ENCODE results near the gene CDADC1. TPM values are rescaled to one million over a fixed set of nuclear protein-coding genes. Genes with fewer than 3 reads are reported as not detected.

The CDADC1 gene
- total RNA-seq, 5 donors from 2014 or later (not counting 1 experiment from before 2014, with no cell fraction given) = 8.6 to 16.1 (median 12.5) TPM

- peaks cover 3% of the 10 kb centered on the region for H3K36me3 Mint-ChIP-seq
- peak within 1 kb of the TSS; percentile 65 to 79 (median 67) for H3K4me3 Mint-ChIP-seq
- peaks cover 54 to 58% of the 10 kb centered on the region in 2 donors for H3K27me3 Mint-ChIP-seq
- DNase-seq (peak in 28 of 35 experiments; percentile 7 to 57 (median 28)), ATAC-seq (replicated peaks in 1 of 4) (peak; percentile 68 to 81 (median 72))
- Histone ChIP-seq H3K4me1 (ENCODE audit: control insufficient read depth in 1 of 2, extremely low read depth in 1 of 2, insufficient read depth in 2 of 2, low read length in 2 of 2) (peaks cover 0 to 18% of the 10 kb centered on the region in 2 experiments), H3K36me3 (ENCODE audit: control insufficient read depth in 2 of 2, extremely low read depth in 1 of 2, insufficient read depth in 1 of 2, low read length in 1 of 2) (no peaks in the 10 kb centered on the region), H3K9me3 (no peaks in the 10 kb centered on the region), H3K27ac (ENCODE audit: low read length) (no peak within 1 kb of the TSS), H3K4me3 (ENCODE audit: control insufficient read depth in 1 of 2, extremely low read depth in 1 of 2, low read length in 1 of 2) (peak within 1 kb of the TSS; percentile 31 to 55), H3K27me3 (replicated peaks in 1 of 2; ENCODE audit: control insufficient read depth in 2 of 2, extremely low read depth in 1 of 2, insufficient read depth in 2 of 2, low read length in 1 of 2) (peaks cover 2 to 56% of the 10 kb centered on the region in 2 experiments)
- peaks cover 3 to 21% (median 17%) of the 10 kb centered on the region in 3 donors for H3K4me1 Mint-ChIP-seq
- H3K9me3 Mint-ChIP-seq = no peaks in the 10 kb centered on the region
- CTCF ChIA-PET = interaction anchor here in 1 of 2 donors (0.6 kb wide), 1 partner anchor 54 kb away, joined by 6 read pairs; no protein-coding TSS in a partner anchor
- H3K27ac Mint-ChIP-seq = no peak within 1 kb of the TSS
- POLR2A ChIA-PET = no interaction called here
- WGBS (ENCODE audit: insufficient coverage) = 6% methylated on average over 111 of the region's 111 CpGs
Measured at GRCh38 chr13:49220036-49220855, 27.5 kb upstream of the CDADC1 start, which contains the start of gene MLNR. Gene MLNR (plus strand): TSS chr13:49220338. CDS start chr13:49220338, 0 bp downstream.

DNA sequence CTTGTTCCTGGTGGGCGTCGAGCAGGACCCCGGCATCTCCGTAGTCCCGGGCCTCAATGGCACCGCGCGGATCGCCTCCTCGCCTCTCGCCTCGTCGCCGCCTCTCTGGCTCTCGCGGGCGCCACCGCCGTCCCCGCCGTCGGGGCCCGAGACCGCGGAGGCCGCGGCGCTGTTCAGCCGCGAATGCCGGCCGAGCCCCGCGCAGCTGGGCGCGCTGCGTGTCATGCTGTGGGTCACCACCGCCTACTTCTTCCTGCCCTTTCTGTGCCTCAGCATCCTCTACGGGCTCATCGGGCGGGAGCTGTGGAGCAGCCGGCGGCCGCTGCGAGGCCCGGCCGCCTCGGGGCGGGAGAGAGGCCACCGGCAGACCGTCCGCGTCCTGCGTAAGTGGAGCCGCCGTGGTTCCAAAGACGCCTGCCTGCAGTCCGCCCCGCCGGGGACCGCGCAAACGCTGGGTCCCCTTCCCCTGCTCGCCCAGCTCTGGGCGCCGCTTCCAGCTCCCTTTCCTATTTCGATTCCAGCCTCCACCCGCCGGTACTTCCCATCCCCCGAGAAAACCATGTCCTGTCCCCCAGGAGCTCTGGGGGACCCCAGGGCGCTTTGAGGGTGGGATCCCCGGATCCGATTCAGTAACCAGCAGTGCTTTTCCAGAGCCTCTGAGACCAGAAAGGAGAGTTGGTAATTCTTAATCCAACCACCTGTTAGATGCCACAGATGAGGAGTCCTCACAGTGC is 26.7 kb upstream of the CDADC1 start:
- ChIA-PET POLR2A (no interaction called here), CTCF (no interaction called here)
- H3K36me3 ChIP-seq (ENCODE audit: control insufficient read depth in 2 of 2, extremely low read depth in 1 of 2, insufficient read depth in 1 of 2, low read length in 1 of 2) = no peaks in the 10 kb centered on the region
- Mint-ChIP-seq H3K9me3 (no peaks in the 10 kb centered on the region), H3K27ac (no peak overlapping the region), H3K27me3 (peaks cover 54 to 63% of the 10 kb centered on the region in 2 donors), H3K4me1 (peaks cover 2 to 20% (median 15%) of the 10 kb centered on the region in 3 donors), H3K4me3 (peak overlapping the region; percentile 56 to 79 (median 67)), H3K36me3 (peaks cover 3% of the 10 kb centered on the region)
- H3K27me3 ChIP-seq (replicated peaks in 1 of 2; ENCODE audit: control insufficient read depth in 2 of 2, extremely low read depth in 1 of 2, insufficient read depth in 2 of 2, low read length in 1 of 2) = peaks cover 2 to 56% of the 10 kb centered on the region in 2 experiments
- H3K27ac ChIP-seq (ENCODE audit: low read length) = no peak overlapping the region
- H3K4me3 ChIP-seq (ENCODE audit: control insufficient read depth in 1 of 2, extremely low read depth in 1 of 2, low read length in 1 of 2) = peak overlapping the region in 1 of 2 donors; percentile 55
- peaks cover 0 to 17% of the 10 kb centered on the region in 2 experiments for H3K4me1 ChIP-seq (ENCODE audit: control insufficient read depth in 1 of 2, extremely low read depth in 1 of 2, insufficient read depth in 2 of 2, low read length in 2 of 2)
- no peaks in the 10 kb centered on the region for H3K9me3 ChIP-seq
- peak in 3 of 4 experiments; percentile 8 to 37 (median 9) for ATAC-seq (replicated peaks in 1 of 4)
- DNase-seq = no peak
- WGBS (ENCODE audit: insufficient coverage) = 11% methylated on average over 73 of the region's 73 CpGs

GRCh38 chr13:49221590-49221965 is 26.1 kb upstream of the CDADC1 start:
- peaks cover 2 to 54% of the 10 kb centered on the region in 2 experiments for H3K27me3 ChIP-seq (replicated peaks in 1 of 2; ENCODE audit: control insufficient read depth in 2 of 2, extremely low read depth in 1 of 2, insufficient read depth in 2 of 2, low read length in 1 of 2)
- 88% methylated on average over 1 of the region's 4 CpGs for WGBS (ENCODE audit: insufficient coverage)

DNA sequence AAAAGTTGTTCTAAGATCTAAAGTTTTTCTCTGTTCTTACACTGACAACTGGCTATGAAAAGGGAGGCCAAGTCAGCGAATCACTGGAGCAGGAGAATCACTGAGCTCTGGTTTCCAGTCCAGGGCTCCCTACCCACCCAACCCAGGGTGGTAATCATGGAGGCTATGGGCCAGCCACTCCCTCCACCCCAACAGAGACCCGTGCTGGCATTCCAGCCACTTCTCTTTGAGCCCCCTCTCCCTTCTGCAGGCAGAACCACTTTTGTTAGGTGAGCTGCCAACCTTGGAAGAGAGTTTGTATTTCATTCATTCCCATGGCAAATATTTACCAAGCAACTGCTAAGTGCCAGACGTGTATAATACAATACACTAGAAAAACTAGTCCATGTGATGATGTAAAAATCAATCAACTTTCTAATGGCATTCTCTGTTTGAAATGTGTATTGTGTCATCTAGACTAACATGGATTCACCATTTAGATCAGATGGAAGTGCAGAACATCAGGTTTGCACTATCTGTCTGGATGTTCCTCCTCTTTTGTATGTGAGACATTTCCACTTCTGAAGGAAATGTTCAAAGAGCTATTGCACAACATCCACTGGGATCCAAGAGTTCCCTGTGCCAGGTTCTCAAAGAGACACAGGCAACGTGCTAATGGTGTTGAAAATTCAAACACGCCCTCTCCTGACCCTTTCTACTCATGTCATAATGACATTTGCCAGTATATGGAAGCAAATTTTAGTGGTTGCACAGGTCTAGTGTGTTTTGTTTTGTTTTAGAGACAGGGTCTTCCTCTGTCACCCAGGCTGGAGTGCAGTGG is 22.3 kb upstream of the CDADC1 start:
- Histone ChIP-seq H3K27me3 (replicated peaks in 1 of 2; ENCODE audit: control insufficient read depth in 2 of 2, extremely low read depth in 1 of 2, insufficient read depth in 2 of 2, low read length in 1 of 2) (peaks cover 2 to 26% of the 10 kb centered on the region in 2 experiments), H3K36me3 (ENCODE audit: control insufficient read depth in 2 of 2, extremely low read depth in 1 of 2, insufficient read depth in 1 of 2, low read length in 1 of 2) (no peaks in the 10 kb centered on the region), H3K9me3 (no peaks in the 10 kb centered on the region), H3K4me3 (ENCODE audit: control insufficient read depth in 1 of 2, extremely low read depth in 1 of 2, low read length in 1 of 2) (no peak overlapping the region), H3K27ac (ENCODE audit: low read length) (no peak overlapping the region), H3K4me1 (ENCODE audit: control insufficient read depth in 1 of 2, extremely low read depth in 1 of 2, insufficient read depth in 2 of 2, low read length in 2 of 2) (peaks cover 0 to 9% of the 10 kb centered on the region in 2 experiments)
- POLR2A ChIA-PET = no interaction called here
- no CpG with 5 or more reads among the region's 5 CpGs for WGBS (ENCODE audit: insufficient coverage)
- Mint-ChIP-seq H3K36me3 (no peaks in the 10 kb centered on the region), H3K9me3 (no peaks in the 10 kb centered on the region), H3K27ac (no peak overlapping the region), H3K4me1 (peaks cover 2 to 7% (median 6%) of the 10 kb centered on the region in 3 donors), H3K4me3 (no peak overlapping the region), H3K27me3 (peaks cover 25 to 32% of the 10 kb centered on the region in 2 donors)
- ATAC-seq (replicated peaks in 1 of 4) (no peak), DNase-seq (no peak)
- CTCF ChIA-PET = interaction anchor here (0.5 to 1.1 kb wide), 2 partner anchors 11 to 885 kb away, joined by 3 to 4 read pairs; no protein-coding TSS in a partner anchor

More at GRCh38 chr13:49221590-49221965, 26.1 kb upstream of the CDADC1 start:
- CTCF ChIA-PET = no interaction called here
- Mint-ChIP-seq H3K9me3 (no peaks in the 10 kb centered on the region), H3K4me3 (peak overlapping the region; percentile 56 to 79 (median 67)), H3K27ac (no peak overlapping the region), H3K4me1 (peaks cover 2 to 14% (median 10%) of the 10 kb centered on the region in 3 donors), H3K27me3 (peaks cover 54 to 59% of the 10 kb centered on the region in 2 donors), H3K36me3 (peaks cover 3% of the 10 kb centered on the region)
- Histone ChIP-seq H3K9me3 (no peaks in the 10 kb centered on the region), H3K27ac (ENCODE audit: low read length) (no peak overlapping the region), H3K4me1 (ENCODE audit: control insufficient read depth in 1 of 2, extremely low read depth in 1 of 2, insufficient read depth in 2 of 2, low read length in 2 of 2) (peaks cover 0 to 17% of the 10 kb centered on the region in 2 experiments), H3K36me3 (ENCODE audit: control insufficient read depth in 2 of 2, extremely low read depth in 1 of 2, insufficient read depth in 1 of 2, low read length in 1 of 2) (no peaks in the 10 kb centered on the region), H3K4me3 (ENCODE audit: control insufficient read depth in 1 of 2, extremely low read depth in 1 of 2, low read length in 1 of 2) (no peak overlapping the region)
- ATAC-seq (replicated peaks in 1 of 4) = no peak
- no peak for DNase-seq
- POLR2A ChIA-PET = no interaction called here

GRCh38 chr13:49226613-49227012 is 21.1 kb upstream of the CDADC1 start:
- Mint-ChIP-seq H3K9me3 (no peaks in the 10 kb centered on the region), H3K4me1 (peaks cover 0 to 3% (median 0%) of the 10 kb centered on the region in 3 donors), H3K27me3 (peaks cover 20 to 26% of the 10 kb centered on the region in 2 donors), H3K4me3 (no peak overlapping the region), H3K27ac (no peak overlapping the region), H3K36me3 (no peaks in the 10 kb centered on the region)
- H3K9me3 ChIP-seq = no peaks in the 10 kb centered on the region
- H3K4me1 ChIP-seq (ENCODE audit: control insufficient read depth in 1 of 2, extremely low read depth in 1 of 2, insufficient read depth in 2 of 2, low read length in 2 of 2) = no peaks in the 10 kb centered on the region
- H3K36me3 ChIP-seq (ENCODE audit: control insufficient read depth in 2 of 2, extremely low read depth in 1 of 2, insufficient read depth in 1 of 2, low read length in 1 of 2) = no peaks in the 10 kb centered on the region
- CTCF ChIA-PET = no interaction called here
- DNase-seq (no peak), ATAC-seq (replicated peaks in 1 of 4) (no peak)
- no peak overlapping the region for H3K4me3 ChIP-seq (ENCODE audit: control insufficient read depth in 1 of 2, extremely low read depth in 1 of 2, low read length in 1 of 2)
- POLR2A ChIA-PET = no interaction called here
- no peak overlapping the region for H3K27ac ChIP-seq (ENCODE audit: low read length)
- 80% methylated on average over 2 of the region's 5 CpGs for WGBS (ENCODE audit: insufficient coverage)
- H3K27me3 ChIP-seq (replicated peaks in 1 of 2; ENCODE audit: control insufficient read depth in 2 of 2, extremely low read depth in 1 of 2, insufficient read depth in 2 of 2, low read length in 1 of 2) = peaks cover 2 to 15% of the 10 kb centered on the region in 2 experiments
